Renal pelvis (tissue), 4 donors: ENCODE data around the gene CRACDL. TPM values are rescaled to one million over a fixed set of nuclear protein-coding genes. Genes with fewer than 3 reads are reported as not detected.
"Not testable (repeated sequence)": the region's sequence is repeated elsewhere in the genome, so short reads cannot be mapped to it uniquely, and the experiment has no call there.

ENCODE experiments used
- DNase-seq: peaks from one replicate; pipeline ENCODE4 v3.0.0-alpha.2; 2013
- polyA plus RNA-seq, 3 donors: library from polyadenylated mRNA; unstranded; fragments of 120-200 nt; gene quantifications; one replicate each; pipeline ENCODE4 v1.2.1, GENCODE V29; 2013; ENCODE audit not compliant: insufficient read length in 3 of 3

Gene CRACDL
- polyA plus RNA-seq, 3 donors: 3.0 to 3.4 (median 3.0) TPM

GRCh38 chr2:98777076-98777475 lies 158.9 kb downstream of the CRACDL start:
- no peak for DNase-seq

DNA sequence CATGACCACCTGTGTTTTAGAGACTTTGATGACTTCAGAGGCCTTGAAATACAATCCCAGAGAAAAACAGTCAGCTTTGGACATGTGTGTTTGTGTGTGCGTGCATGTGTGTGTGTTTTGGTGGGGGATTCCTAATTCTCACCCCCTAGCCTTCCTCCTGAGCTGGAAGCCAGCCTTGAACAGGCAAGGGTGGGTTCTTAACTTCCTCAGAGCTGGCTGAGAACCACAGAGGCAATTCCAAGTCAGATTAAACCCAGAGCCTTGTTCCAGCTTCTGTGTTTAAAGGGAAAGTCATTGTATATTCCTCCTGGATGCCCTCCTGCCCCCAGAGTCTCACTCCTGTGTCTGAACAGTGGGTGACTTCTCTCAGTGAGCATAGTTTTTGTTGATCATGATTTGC lies 159.9 kb downstream of the CRACDL start:
- DNase-seq: no peak

GRCh38 chr2:98775146-98775986 lies 160.7 kb downstream of the CRACDL start:
- peak; percentile 31 for DNase-seq

GRCh38 chr2:98773907-98774306 lies 162.1 kb downstream of the CRACDL start:
- DNase-seq: no peak

GRCh38 chr2:98773169-98773568 lies 162.9 kb downstream of the CRACDL start:
- DNase-seq: no peak

- no peak for DNase-seq
These were observed 163.5 kb downstream of the CRACDL start for GRCh38 chr2:98772536-98772935.

DNA sequence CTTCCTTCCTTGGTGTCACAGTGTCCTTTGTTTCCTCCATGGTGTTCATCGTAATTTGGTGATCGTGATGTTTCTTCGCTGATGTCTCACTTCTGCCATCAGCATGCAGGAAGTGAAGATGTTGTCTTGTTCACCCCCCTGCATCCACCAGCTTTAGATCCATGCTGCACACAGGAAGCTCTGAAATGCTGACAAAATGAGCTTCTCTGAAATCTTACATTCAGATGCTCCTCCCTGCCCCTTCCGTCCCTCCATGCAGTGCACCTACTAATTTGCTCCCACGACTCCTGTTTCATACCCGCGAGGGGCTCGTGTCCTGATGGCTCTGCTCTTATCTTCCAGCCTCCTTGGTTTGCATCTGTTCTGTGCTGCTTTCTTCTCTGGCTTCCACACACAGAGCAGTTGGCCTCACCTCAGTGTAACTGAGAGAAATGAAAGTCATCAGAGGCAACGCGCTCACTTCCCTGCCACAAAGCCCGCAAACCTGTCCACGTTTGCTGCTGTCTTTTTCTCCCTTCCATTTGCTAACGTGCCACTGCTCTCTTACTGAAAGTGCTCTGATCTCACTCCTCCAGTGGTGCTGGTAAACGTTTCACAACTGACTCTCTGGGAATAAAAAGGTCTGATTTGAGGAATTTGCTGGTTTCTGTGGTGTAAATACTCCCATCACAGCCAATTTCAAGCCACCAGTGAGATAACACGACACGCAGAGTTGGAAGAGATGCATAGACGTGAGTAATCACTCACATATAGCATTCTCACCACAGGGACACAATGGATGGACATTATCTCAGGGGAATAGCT lies 164.1 kb downstream of the CRACDL start:
- no peak for DNase-seq

- no peak for DNase-seq
These were observed 164.8 kb downstream of the CRACDL start for GRCh38 chr2:98771264-98771663.

DNA sequence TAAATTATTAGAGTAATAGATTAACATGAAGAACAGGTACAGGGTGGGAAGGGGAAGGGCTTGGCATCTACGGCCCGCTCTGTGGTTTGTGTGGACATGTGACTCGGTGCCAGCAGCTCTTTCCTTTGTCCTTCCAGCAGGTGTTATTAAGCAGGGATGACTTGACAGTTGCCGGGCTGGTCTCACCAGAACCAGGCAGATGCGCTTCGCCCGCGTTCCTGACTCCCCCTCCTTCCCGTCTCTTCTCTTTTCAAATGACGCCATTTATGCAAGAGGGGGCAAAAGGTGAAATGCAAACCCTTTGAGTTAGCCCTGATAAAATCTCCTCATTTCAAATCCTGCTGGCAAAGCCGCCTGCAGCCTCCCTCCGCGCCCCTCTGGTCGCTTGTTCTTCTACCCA lies 166.2 kb downstream of the CRACDL start:
- no peak for DNase-seq

GRCh38 chr2:98769114-98769476 lies 166.9 kb downstream of the CRACDL start:
- DNase-seq: no peak

GRCh38 chr2:98768384-98769113 lies 167.5 kb downstream of the CRACDL start:
- DNase-seq: no peak

DNA sequence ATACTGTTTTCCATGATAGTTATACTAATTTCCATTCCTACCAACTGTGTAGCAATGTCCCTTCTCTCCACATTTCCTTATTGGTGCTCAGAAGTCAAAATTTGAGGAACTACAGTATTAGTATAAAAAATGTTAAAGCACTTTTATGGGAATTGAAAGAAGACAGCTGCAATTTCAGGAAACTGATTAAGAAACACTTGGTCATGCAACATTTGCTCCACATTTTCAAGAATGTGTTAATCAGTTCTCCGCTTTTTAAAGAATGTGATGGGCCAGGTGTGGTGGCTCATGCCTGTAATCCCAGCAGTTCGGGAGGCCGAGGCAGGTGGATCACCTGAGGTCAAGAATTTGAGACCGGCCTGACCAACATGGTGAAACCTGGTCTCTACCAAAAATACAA lies 171.5 kb downstream of the CRACDL start:
- DNase-seq: no peak

DNA sequence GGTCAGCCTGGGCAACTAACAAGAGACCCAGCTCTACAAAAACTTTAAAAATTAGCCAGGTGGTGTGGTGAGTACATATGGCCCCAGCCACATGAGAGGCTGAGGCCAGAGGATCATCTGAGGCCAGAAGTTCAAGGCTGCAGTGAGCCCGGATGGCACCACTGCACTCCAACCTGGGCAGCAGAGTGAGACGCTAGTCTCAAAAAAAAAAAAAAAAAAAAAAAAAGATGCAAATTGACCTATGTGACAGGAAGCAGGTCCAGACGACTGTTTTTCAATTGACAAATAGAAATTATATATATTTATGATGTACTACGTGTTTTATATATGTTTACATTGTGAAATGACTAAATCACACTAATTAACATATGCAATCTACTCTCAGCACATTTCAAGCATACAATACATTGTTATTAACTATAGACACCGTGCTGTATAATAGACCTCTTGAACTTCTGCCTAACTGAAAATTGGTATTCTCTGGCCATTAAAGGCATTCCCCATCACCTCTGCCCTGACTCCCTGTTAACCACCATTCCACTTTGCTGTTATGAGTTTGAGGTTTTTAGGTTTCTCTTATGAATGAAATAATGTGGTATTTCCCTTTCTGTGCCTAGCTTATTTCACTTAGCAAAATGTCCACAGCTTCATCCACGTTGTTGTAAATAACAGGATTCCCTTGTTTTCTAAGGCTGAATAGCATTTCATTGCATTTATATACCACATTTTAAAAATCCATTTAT lies 172.6 kb downstream of the CRACDL start:
- DNase-seq: no peak

GRCh38 chr2:98761909-98762308 lies 174.1 kb downstream of the CRACDL start:
- DNase-seq: no peak

GRCh38 chr2:98761267-98761781 lies 174.7 kb downstream of the CRACDL start:
- no peak for DNase-seq

DNA sequence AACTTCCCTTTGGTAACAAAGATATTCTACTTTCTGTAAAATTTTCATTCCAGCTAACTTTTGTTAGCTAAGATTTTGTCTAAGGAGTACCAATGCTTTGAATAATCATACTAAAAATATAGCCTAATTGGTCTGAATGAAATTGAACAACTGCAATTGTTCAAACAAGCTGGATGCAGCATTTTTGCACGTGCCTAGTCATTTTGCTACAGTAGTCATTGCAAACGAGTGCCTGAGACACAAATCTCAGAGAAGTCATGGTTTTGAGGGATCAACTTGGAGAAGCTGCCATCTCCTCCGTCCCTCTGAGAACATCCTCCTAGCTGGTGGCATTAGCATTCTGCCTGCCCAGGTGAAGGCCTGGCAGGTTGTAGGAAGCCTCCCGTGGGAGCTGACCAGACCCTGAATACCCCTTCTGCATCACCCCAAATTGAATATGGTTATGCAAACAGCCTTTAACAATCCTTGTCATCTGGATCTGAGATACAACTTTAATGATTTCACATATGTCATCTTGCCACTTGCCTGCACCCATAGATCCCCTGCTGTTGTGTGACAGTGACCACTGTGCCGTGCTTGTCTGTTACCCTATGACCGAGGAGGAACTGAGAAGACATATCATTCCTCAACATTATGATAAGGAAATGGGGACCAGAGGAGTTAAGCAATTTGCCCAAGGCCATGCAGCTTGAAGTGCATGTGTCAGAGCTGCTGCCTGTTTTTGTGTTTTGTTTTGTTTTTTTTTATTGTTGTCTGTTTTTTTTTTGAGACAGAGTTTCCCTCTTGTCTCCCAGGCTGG lies 176.0 kb downstream of the CRACDL start:
- no peak for DNase-seq

DNA sequence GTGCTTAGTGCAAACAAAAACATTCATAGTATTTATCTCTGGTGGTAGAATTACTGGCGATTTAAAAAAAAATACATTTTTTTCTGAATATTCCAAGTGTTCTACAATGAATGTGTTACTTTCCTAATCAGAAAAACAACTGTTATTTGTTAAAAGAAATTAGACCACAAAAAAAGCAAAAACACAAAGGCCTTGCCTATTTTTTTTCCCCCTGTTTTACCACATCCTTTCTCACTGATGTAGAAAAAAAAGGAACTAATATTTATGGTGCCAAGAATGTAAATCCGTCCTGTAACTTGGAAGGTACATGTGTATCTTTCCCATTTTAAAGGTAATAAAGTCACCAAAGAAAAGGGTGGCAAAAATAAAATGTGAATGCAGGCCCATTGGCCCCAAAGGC lies 176.7 kb downstream of the CRACDL start:
- DNase-seq: no peak

DNA sequence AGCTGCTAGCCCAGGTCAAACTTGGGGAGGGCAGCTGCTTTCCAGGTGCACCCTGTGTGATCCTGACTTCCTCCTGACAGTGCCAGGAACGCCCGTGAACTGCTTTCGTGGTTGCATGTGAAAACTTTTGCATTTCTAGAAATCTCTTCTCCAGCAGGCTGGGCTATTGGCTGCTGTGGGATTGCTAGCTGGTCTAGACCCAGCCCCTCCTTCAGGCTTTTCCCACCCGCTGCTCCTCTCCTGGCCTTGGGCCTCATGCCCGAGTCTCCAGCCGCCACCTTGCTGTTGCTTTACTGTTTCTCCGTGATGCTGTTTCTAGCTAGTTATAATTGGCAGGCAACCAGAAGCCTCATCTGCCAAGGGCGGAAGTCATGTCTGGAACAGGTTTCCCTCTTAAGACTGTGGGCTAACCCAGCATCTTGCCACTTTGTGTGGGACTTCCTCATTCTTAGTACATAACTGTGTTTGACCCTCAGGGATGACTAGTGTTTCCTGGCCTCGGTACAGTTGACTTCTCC lies 178.1 kb downstream of the CRACDL start:
- DNase-seq: no peak

- DNase-seq: no peak
These were observed 182.2 kb downstream of the CRACDL start for GRCh38 chr2:98753801-98754200.

DNA sequence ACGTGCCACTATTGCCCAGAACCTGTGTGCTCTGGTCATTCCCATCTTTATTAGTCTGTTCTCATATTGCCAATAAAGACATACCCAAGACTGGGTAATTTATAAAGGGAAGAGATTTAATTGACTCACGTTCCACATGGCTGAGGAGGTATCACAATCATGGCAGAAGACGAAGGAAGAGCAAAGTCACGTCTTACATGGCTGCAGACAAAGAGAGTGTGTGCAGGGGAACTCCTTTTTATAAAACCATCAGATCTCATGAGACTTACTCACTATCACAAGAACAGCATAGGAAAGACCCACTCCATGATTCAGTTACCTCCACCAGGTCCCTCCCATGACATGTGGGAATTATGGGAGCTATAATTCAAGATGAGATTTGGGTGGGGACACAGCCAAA lies 183.3 kb downstream of the CRACDL start:
- DNase-seq: not testable (repeated sequence)
